ENCODE results near the gene ASPM.

GRCh38 chr1:197083474-197083873 is 63.0 kb downstream of the ASPM start:
- TF ChIP-seq CTCF (conservative IDR thresholded peaks at IDR 0.05), result no peak
- TF ChIP-seq ZFX (IDR thresholded peaks at IDR 0.05), result no peak

All from C4-2B (cell line).